NK-92 (cell line): Measurements from ENCODE around the gene TOGARAM1.

ENCODE experiments used
- DNase-seq: peaks from one replicate; lab custom pipeline; 2025; ENCODE audit not compliant: unreplicated experiment; lab: John Stamatoyannopoulos, UW

Gene TOGARAM1

GRCh38 chr14:45084946-45085346, 123.0 kb downstream of the TOGARAM1 start:
- no peak for DNase-seq

DNA sequence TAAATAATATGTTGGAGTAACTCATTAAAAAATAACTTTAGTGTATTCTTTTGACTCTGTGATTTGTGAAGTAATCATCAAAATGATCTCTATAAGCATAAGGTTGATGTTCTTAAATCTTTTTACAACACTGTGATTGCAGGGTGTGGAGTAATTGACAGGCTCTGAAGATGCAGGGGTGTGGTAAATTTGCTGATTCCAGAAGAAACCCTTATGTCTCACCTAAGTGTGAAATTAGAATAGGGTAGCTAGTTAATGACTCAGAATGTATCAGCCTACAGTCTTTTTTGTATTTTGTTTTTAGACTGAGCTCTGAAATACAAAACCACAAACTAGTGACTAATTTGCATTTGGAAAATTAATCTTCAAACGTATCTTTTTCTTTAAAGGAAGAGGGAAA, 127.8 kb downstream of the TOGARAM1 start:
- DNase-seq: no peak

DNA sequence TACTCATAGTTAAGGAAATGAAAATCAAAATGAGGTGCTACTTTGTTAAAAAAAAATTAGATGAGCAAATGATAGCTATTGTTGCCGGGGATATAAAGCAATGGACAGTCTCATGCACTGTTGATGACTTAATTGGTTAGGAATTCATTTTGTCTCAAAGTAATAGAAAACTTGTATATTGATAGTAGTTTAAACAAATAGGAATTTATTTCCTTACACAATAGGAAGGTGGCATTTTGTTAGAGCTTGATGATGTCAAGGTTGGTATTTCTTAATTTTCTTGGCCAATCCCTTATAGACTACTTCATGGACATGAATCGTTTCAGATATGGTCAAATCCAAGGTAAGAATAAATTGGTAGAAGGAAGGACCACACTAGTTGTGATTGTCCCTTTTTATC, 129.7 kb downstream of the TOGARAM1 start:
- DNase-seq: no peak

DNA sequence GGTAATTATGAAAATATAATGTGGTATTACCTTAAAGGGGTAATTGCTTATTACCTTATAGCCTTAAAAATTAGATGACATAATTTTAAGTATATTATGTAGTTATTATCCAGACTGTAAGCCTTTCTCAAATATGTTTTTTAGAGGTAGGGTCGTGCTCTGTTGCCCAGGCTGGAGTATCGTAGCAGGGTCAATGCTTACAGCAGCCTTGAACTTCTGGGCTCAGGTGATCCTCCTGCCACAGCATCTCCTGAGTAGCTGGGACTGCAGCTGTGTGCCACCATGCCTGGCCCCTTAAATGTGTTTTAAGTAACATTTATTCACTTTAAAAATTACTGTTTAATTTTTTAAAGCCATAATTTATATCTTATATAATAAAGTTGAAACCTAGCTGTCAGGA, 132.3 kb downstream of the TOGARAM1 start:
- no peak for DNase-seq

- no peak for DNase-seq
Measured at GRCh38 chr14:45095143-45095542, 133.2 kb downstream of the TOGARAM1 start.

DNA sequence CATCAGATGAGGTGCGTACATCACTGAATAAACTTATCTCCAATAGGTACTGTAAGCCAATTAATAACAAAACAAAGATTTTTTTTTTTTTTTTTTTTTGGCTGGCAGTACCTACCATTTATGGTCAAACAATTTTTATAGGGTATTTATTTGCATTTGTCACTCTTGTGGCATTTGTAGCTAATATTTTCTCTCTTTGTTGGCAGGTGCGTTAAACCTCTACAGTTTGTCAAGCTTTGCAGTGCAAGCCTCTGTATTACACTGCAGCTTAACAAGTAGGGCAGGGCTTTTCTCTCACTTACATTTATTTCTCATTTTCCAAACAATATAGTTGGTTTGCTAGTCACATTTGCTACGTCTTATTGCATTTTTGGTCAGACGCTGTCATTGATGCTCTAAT, 134.2 kb downstream of the TOGARAM1 start:
- DNase-seq: no peak

- DNase-seq: no peak
Measured at GRCh38 chr14:45103806-45104205, 141.8 kb downstream of the TOGARAM1 start.

DNA sequence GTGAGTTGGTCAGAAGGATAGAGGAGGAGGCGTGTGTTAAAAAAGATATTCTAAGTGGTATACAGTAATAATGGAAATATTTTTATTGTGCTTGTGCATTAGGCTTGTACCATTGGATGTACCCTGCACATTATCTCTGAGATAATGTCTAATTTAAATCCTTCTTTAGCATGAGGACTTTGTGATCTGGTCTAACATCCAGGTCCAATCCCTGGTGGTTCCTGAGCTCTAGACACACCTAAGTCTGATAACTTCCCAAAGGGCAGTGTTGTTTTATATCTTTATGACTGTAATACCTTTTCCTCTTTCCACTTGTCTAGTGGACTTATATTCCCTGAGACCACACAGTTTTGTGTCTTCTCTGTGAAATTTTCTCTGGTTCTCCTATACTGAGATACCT, 142.6 kb downstream of the TOGARAM1 start:
- DNase-seq: no peak

DNA sequence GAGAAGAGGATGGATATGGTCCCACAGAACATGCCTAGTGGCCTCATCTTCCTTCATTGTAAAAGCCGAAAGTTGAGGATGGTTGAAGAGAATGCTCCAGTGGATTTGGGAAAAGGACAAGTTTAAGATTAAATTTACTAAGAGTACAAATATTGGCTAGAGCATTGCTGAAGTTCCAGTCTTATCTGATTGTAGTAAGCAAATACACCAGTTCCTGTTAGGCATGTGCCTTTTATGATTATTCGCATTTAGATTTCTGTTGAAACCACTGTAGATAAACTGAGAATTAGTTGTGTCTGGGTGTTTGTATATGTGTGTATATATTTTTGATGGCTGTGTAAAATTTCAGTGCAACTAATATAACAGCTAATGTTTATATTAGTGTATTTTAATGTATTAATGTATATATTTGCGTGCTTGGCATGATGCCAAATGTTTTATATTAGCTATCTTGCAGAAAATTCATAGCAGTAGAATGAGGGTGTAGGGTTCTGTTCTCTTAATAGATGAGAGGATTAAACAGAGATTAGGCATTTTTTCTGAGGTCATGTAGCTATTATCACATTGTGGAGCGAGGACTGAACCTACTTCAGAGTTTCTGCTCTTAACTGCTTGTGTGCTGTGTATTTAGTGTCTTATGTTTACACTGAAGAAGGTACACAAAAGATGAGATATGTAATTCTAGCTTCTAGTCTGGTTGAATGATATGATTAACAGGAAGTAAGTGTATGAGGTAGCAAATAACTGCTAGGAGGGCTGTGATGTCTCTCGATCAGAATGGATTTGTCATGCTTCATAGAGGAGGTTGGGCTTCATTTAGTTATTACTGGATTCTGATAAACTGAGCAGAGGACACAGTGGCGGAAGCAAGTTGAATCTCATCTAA, 151.1 kb downstream of the TOGARAM1 start:
- no peak for DNase-seq

GRCh38 chr14:45114327-45114726, 152.3 kb downstream of the TOGARAM1 start:
- no peak for DNase-seq

GRCh38 chr14:45118594-45118993, 156.6 kb downstream of the TOGARAM1 start:
- DNase-seq: no peak

GRCh38 chr14:45120096-45120495, 158.1 kb downstream of the TOGARAM1 start:
- DNase-seq: no peak

GRCh38 chr14:45123271-45123670, 161.3 kb downstream of the TOGARAM1 start:
- DNase-seq: no peak
